Measurements from ENCODE around the gene MAN2B1.

Gene MAN2B1

DNA sequence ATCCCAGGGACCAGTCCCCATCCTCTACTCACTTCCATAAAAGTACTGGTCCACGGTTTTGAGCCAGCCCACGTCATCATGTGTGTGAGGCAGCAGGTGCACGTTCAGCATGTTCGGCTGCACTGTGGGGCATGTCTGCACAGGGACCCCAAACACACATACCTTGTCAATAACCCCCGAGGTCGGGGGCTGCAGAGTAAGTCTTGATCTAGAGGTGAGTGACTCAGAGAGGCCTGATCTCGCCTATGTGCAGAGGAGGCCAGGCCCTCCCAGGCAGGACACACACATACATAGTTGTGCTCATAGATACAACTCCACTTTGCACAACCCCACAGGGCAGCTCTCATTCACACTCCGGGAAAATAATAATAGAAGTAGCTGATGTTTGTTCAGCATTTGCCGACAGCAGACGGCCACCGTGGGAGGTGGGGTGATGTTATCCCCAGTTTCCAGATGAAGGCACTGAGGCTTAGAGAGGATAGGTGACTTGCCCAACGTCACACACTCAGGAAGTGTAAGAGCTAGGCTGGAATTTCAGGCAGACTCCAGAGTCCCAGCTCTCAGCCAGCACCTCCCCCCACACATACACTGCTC is 774 bp downstream of the MAN2B1 start:
- TF ChIP-seq ZFX (IDR thresholded peaks at IDR 0.05; ENCODE audit: borderline replicate concordance) (no peak), CTCF (IDR thresholded peaks at IDR 0.05) (no peak)
- H3K27ac ChIP-seq = peak overlapping the region; percentile 90

DNA sequence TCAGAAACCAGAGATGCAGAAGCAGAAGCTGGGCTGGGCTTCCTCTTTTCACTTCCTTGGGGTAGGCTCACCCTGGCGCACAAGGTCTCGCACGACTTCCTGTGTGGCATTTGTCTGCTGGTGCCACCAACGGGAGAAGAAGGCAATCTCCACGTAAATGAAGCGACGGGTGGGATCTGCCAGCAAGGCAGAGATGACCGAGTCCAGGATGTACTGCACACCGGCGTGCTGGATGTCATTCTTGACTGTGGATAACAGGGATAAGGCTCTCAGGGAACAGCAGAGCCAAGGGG is 1.3 kb downstream of the MAN2B1 start:
- H3K27ac ChIP-seq = no peak overlapping the region

GRCh38 chr19:12664406-12665280 is 1.9 kb downstream of the MAN2B1 start:
- peak overlapping the region; percentile 38; the same call in 1 of the 2 replicates for H3K27ac ChIP-seq
- TF ChIP-seq ZFX (IDR thresholded peaks at IDR 0.05; ENCODE audit: borderline replicate concordance) = no peak
- TF ChIP-seq CTCF (IDR thresholded peaks at IDR 0.05) = no peak

More for the DNA sequence above, 1.3 kb downstream of the MAN2B1 start:
- TF ChIP-seq CTCF (IDR thresholded peaks at IDR 0.05) (no peak), ZFX (IDR thresholded peaks at IDR 0.05; ENCODE audit: borderline replicate concordance) (no peak)

- no peak overlapping the region for H3K27ac ChIP-seq
- no peak for TF ChIP-seq CTCF (IDR thresholded peaks at IDR 0.05)
- TF ChIP-seq ZFX (IDR thresholded peaks at IDR 0.05; ENCODE audit: borderline replicate concordance) = no peak
Measured at GRCh38 chr19:12660980-12661379, 5.6 kb downstream of the MAN2B1 start.

- no peak for TF ChIP-seq ZFX (IDR thresholded peaks at IDR 0.05; ENCODE audit: borderline replicate concordance)
- TF ChIP-seq CTCF (IDR thresholded peaks at IDR 0.05) = 0 out of 2 replicates have a peak, but pooled peaks have one; percentile 12
- no peak overlapping the region for H3K27ac ChIP-seq
Measured at GRCh38 chr19:12657966-12658365, 8.6 kb downstream of the MAN2B1 start.

DNA sequence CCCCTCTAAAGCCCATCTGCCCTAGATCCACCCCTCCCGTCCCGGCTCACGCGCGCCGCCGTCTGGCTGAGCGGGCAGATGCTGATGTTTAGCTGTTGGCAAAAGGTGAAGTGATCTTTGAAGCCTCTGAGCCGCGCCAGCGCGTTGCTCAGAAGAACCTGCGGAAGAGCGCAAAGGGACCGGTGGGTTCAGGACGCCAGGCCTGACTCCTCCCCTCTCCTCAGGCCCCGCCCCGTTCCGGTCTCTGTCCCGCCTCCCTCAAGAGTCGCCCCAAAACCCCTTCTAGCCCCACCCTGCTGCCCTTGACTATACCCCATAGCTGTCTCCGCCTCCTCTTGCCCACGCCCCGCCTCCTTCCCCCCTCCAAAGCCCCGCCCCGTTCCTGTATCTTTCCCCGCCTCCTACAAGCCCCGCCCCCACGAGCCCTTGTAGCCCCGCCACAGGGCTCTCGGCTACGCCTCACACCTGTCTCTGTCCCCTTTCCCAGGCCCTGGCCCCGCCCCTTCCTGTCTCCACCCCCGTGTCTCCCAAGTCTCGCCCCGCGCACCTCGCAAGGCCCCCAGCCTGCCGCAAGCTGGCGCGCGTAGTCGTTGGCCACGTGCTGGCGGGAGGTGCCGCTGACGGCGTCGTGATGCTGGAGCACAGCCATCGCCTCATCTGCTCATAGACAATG is 9.5 kb downstream of the MAN2B1 start:
- TF ChIP-seq CTCF (IDR thresholded peaks at IDR 0.05) = no peak
- no peak for TF ChIP-seq ZFX (IDR thresholded peaks at IDR 0.05; ENCODE audit: borderline replicate concordance)
- no peak overlapping the region for H3K27ac ChIP-seq

GRCh38 chr19:12655546-12655945 is 11.0 kb downstream of the MAN2B1 start:
- H3K27ac ChIP-seq = no peak overlapping the region
- TF ChIP-seq ZFX (IDR thresholded peaks at IDR 0.05; ENCODE audit: borderline replicate concordance) (no peak), CTCF (IDR thresholded peaks at IDR 0.05) (no peak)
